HepG2 (cell line): ENCODE measurements around the gene ZMAT2. TPM values are rescaled to one million over a fixed set of nuclear protein-coding genes. Genes with fewer than 3 reads are reported as not detected.
A peak's percentile ranks its signal among the peaks of the same experiment; 100 is the strongest.

Source experiments
- BCLAF1 ChIP-seq: fragments of 450-650 bp; IDR thresholded peaks from 2 replicates; pipeline ENCODE4 v1.6.1; 2017; ENCODE audit warnings: mild to moderate bottlenecking
- BRD4 ChIP-seq: sonication (generic); formaldehyde crosslinking; IDR thresholded peaks from 2 replicates; pipeline ENCODE4 v1.4.0; 2020; ENCODE audit warnings: missing genetic modification reagents
- DMTF1 ChIP-seq: sonication (generic); formaldehyde crosslinking; IDR thresholded peaks from 2 replicates; pipeline ENCODE4 v1.4.0; 2020; ENCODE audit warnings: mild to moderate bottlenecking, missing genetic modification reagents
- DR1 ChIP-seq: sonication (generic); formaldehyde crosslinking; IDR thresholded peaks from 2 replicates; pipeline ENCODE4 v1.8.0; 2021; ENCODE audit warnings: mild to moderate bottlenecking, missing genetic modification reagents, inconsistent platforms
- ELF3 ChIP-seq: IDR thresholded peaks from 2 replicates; pipeline ENCODE4 v1.6.1; 2016; ENCODE audit warnings: missing genetic modification reagents, missing compliant biosample characterization
- FOSL2 ChIP-seq: sonication (generic); formaldehyde crosslinking; IDR thresholded peaks from 2 replicates; pipeline ENCODE4 v1.4.0; 2020; ENCODE audit warnings: missing genetic modification reagents
- IRF1 ChIP-seq: sonication (generic); formaldehyde crosslinking; IDR thresholded peaks from 2 replicates; pipeline ENCODE4 v1.4.0; 2020; ENCODE audit warnings: low read depth, mild to moderate bottlenecking, missing genetic modification reagents
- JUNB ChIP-seq: sonication (generic); formaldehyde crosslinking; IDR thresholded peaks from 2 replicates; pipeline ENCODE4 v1.8.0; 2022; ENCODE audit warnings: missing genetic modification reagents, mild to moderate bottlenecking, borderline replicate concordance
- SCMH1 ChIP-seq: sonication (generic); formaldehyde crosslinking; IDR thresholded peaks from 2 replicates; pipeline ENCODE4 v1.9.0; 2021; ENCODE audit warnings: missing genetic modification reagents, mild to moderate bottlenecking, borderline replicate concordance
- U2AF1 ChIP-seq: fragments of 200-400 bp; formaldehyde crosslinking; optimal IDR thresholded peaks from 2 replicates; pipeline ENCODE3; 2017; ENCODE audit warnings: mild to moderate bottlenecking, low read depth, low read length
- ZNF367 ChIP-seq: sonication (generic); formaldehyde crosslinking; IDR thresholded peaks from 2 replicates; pipeline ENCODE4 v1.4.0; 2020; ENCODE audit warnings: missing genetic modification reagents, borderline replicate concordance
- ZNF574 ChIP-seq: sonication (generic); formaldehyde crosslinking; IDR thresholded peaks from 2 replicates; pipeline ENCODE4 v1.4.0; 2020; ENCODE audit warnings: missing genetic modification reagents
- ZNF576 ChIP-seq: sonication (generic); formaldehyde crosslinking; IDR thresholded peaks from 2 replicates; pipeline ENCODE4 v1.4.0; 2020; ENCODE audit warnings: mild to moderate bottlenecking, missing genetic modification reagents
- ZNF761 ChIP-seq: sonication (generic); formaldehyde crosslinking; conservative IDR thresholded peaks from 2 replicates; pipeline ENCODE4 v1.4.0; 2020; ENCODE audit warnings: mild to moderate bottlenecking, missing genetic modification reagents
- ZNF776 ChIP-seq: sonication (generic); formaldehyde crosslinking; IDR thresholded peaks from 2 replicates; pipeline ENCODE4 v1.4.0; 2020; ENCODE audit warnings: mild to moderate bottlenecking, missing genetic modification reagents
- ZNF800 ChIP-seq: sonication (generic); formaldehyde crosslinking; IDR thresholded peaks from 2 replicates; pipeline ENCODE4 v1.4.0; 2020; ENCODE audit warnings: missing genetic modification reagents
- polyA plus RNA-seq, 8 experiments: library from polyadenylated mRNA; depleted of rRNA in 3 of 8; stranded (reverse) in 7 of 8; unstranded in 1 of 8; fragments of >200 nt; fragmentation: Illumina TruSeq in 4 of 8; extraction: Trizol in 4 of 8; gene quantifications; 2 replicates each; pipeline versions ENCODE4 v1.2.1 to v1.2.3, GENCODE V29; 2011 to 2016; ENCODE audit warnings: low read depth in 4 of 8, missing spikeins in 1 of 8, mixed read lengths in 1 of 8; ENCODE audit not compliant: insufficient read depth in 1 of 8
- total RNA-seq, 5 experiments: library from RNA; depleted of rRNA; stranded (reverse); fragments of >200 nt; fragmentation: Illumina TruSeq; extraction: Trizol; gene quantifications; 2 replicates each; pipeline ENCODE4 v1.2.3, GENCODE V29; 2016; ENCODE audit warnings: low read depth in 1 of 5

The ZMAT2 gene
- total and polyA plus RNA-seq, 2 of the 13 experiments (the other 11 are each of a cell fraction or from before 2014, with no cell fraction given) = 35.4 to 92.8 TPM

- TF ChIP-seq U2AF1 (no peak), SCMH1 (CRISPR knock-in tag) (no peak), ZNF800 (CRISPR knock-in tag) (peak; percentile 60; the same call in 1 of the 2 replicates), DMTF1 (CRISPR knock-in tag) (no peak), JUNB (CRISPR knock-in tag) (peak; percentile 55; the same call in 1 of the 2 replicates), FOSL2 (CRISPR knock-in tag) (0 out of 2 replicates have a peak, but pooled peaks have one; percentile 45), DR1 (peak; percentile 90), BRD4 (CRISPR knock-in tag) (peak; percentile 83), ELF3 (CRISPR knock-in tag) (peak; percentile 96), ZNF761 (no peak), IRF1 (no peak), BCLAF1 (no peak), ZNF776 (CRISPR knock-in tag) (peak; percentile 63; the same call in 1 of the 2 replicates), ZNF367 (CRISPR knock-in tag) (no peak), ZNF574 (CRISPR knock-in tag) (peak; percentile 100), ZNF576 (peak; percentile 21; the same call in 1 of the 2 replicates)
These were observed 9.0 kb upstream of the ZMAT2 start, which contains the start of the genes HARS1 and HARS2 (continued) for GRCh38 chr5:140690941-140691924.
